Dermis microvascular lymphatic vessel endothelial cell (primary cell): ENCODE data around the gene RAC3. TPM values are rescaled to one million over a fixed set of nuclear protein-coding genes. Genes with fewer than 3 reads are reported as not detected.

Experiments used
- DNase-seq, 2 donors: peaks; one replicate each; pipeline versions ENCODE4 v3.0.0 to v3.0.0-alpha.2; 2010; ENCODE audit warnings: low read depth in 2 of 2
- total RNA-seq: library from RNA; depleted of rRNA; stranded (reverse); fragments of >200 nt; gene quantifications from 2 replicates; pipeline ENCODE4 v1.2.1, GENCODE V29; 2014

RAC3 gene
- total RNA-seq, result 12.5 and 14.5 TPM in 2 replicates

GRCh38 chr17:82031303-82031884 lies at the start of gene RAC3:
Gene RAC3, plus strand, starts transcription at chr17:82031678. Its CDS starts 84 bp downstream, at chr17:82031762.
- DNase-seq, result peak in 1 of 2 donors; percentile 56

- DNase-seq, result no peak
Observed at GRCh38 chr17:81983011-81983638, 48.4 kb upstream of the RAC3 start.

- no peak for DNase-seq
Observed at GRCh38 chr17:81983639-81984373, 47.7 kb upstream of the RAC3 start.

- DNase-seq, result no peak
Observed at GRCh38 chr17:81984773-81985410, 46.6 kb upstream of the RAC3 start.

GRCh38 chr17:81986606-81987005 lies 44.9 kb upstream of the RAC3 start:
- no peak for DNase-seq

GRCh38 chr17:81987161-81987770 lies 44.2 kb upstream of the RAC3 start:
- DNase-seq, result no peak

GRCh38 chr17:81990836-81991683 lies 40.4 kb upstream of the RAC3 start:
- no peak for DNase-seq

- DNase-seq, result peak; percentile 26 to 52
Observed at GRCh38 chr17:81991684-81992305, 39.7 kb upstream of the RAC3 start.

GRCh38 chr17:81992306-81993102 lies 39.0 kb upstream of the RAC3 start:
- DNase-seq, result no peak

DNA sequence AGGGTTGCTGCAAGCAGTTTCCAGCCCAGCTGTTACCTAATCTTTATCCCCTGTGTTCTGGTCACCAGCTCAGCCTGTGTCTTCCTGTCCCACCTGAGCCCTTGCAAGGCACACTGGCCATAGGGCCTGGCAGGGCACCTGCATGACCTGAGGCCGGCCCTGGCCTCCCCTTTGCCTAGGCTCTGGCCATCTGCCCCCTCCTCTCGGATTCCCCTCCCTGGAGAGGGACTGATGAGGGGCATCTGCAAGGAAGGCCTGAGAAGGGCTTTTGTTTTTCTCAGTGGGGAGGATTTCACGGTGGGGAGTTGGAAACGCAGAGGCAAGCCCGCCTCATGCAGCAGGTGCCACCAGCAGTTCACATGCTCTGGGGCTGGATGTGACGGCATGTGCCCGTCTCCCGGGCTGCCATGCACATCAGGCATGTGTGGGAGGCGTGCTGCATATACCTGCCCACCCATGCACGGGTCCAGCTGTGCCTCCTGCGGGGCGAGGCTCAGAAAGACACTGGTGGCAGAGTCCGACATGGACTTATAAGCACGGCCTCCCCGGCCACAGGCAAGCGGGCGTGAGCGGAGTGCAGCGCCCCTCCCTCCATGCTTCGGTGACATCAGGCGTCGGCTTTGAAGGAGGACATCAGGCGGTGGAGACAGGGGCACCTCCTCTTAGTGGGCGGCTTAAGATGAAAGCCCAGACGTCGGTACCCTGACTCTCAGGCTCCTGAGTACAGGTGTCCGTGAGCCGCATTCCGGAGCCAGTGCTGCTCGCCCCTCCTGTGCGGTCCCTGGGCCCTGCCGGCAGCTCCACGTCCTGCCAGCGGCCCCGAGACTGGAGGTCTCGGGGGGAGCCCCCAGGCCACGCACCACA lies 37.5 kb upstream of the RAC3 start:
- no peak for DNase-seq

- DNase-seq, result no peak
Observed at GRCh38 chr17:81994593-81995462, 36.6 kb upstream of the RAC3 start.

DNA sequence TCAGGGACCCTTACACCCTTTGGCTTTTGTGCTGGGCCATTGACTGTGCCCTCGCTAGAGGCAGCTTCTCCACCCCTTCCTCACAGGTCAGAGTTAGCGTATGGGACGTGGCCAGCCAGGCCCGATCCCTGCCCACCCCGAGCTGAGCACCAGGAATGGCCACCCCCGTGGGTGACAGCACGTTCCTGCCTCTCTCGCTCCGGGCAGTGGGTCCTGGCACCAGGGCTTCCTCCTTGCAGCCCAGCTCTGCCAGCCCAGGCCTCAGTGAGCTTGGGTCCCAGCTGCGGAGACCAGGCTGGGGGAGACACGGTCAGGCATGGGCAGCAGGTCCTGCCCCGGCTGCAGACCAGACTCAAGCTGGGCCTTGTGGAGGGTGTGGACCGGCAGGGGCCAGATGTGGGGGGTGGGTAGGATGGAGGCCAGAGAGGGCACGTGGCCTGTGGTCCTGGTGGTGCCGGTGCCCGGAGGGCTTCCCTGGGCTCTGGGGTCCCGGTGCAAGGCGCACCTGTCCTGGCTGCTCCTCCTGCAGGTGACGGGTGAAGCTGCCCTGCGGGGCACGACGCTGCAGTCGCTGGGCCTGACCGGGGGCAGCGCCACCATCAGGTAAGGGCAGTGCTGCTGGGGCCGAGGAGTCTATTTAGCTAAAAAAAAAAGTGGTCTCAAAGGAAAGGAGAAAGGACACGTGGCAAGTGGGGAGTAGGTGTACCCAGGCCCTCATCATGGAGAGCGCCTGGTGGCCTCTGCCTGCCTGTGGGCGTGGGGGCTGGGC lies 35.8 kb upstream of the RAC3 start:
- no peak for DNase-seq

- DNase-seq, result no peak
Observed at GRCh38 chr17:81996232-81996756, 35.2 kb upstream of the RAC3 start.

- no peak for DNase-seq
Observed at GRCh38 chr17:81996757-81997441, 34.6 kb upstream of the RAC3 start.

DNA sequence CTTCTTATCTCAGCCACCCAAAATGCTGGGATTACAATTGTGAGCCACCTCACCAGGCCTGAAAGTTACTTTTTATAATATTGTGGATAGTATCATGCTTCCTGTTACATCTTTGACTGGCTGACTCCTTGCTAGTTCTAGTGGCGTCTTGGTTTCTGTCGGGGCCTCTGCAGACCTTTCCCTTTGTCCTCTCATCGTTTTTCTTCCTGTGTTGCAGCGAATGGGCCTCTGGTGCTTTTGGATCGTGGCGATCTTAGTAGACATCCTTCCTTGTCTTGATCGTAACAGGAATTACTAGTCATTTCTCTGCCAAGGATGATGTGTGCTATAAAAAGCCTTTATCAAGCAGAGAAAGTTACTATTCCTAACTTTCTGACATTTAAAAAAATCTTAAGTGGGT lies 33.3 kb upstream of the RAC3 start:
- DNase-seq, result no peak
